CD4-positive, alpha-beta memory T cell (primary cell): Measurements from ENCODE around the gene SERINC5. TPM values are rescaled to one million over a fixed set of nuclear protein-coding genes. Genes with fewer than 3 reads are reported as not detected.
A peak's percentile ranks its signal among the peaks of the same experiment; 100 is the strongest.
"Not testable (repeated sequence)": the region's sequence is repeated elsewhere in the genome, so short reads cannot be mapped to it uniquely, and the experiment has no call there.

Experiments used
- CTCF ChIA-PET: fragments of 350-600 bp; sonication (Branson Sonifier 250); formaldehyde crosslinking; loops from one replicate; lab custom pipeline; 2021; ENCODE audit warnings: inconsistent platforms; ENCODE audit not compliant: partially characterized antibody; lab: Charles Lee
- POLR2A ChIA-PET: fragments of 350-600 bp; sonication (Branson Sonifier 250); formaldehyde crosslinking; loops from one replicate; lab custom pipeline; 2021; ENCODE audit not compliant: partially characterized antibody; lab: Charles Lee
- DNase-seq, 5 donors: peaks; one replicate each; pipeline versions ENCODE4 v3.0.0 to v3.0.0-alpha.2; 2020 to 2022; ENCODE audit warnings: mixed read lengths in 1 of 5
- H3K27ac ChIP-seq: one replicate; pipeline ENCODE4 v1.7.0; 2013; ENCODE audit warnings: low read depth, low read length
- H3K27me3 ChIP-seq: 2 replicates; pipeline ENCODE4 v1.7.0; 2013; ENCODE audit warnings: mild to moderate bottlenecking, low read length, moderate library complexity; ENCODE audit not compliant: insufficient read depth
- H3K36me3 ChIP-seq: 2 replicates; pipeline ENCODE4 v1.7.0; 2013; ENCODE audit warnings: mild to moderate bottlenecking, low read length, moderate library complexity; ENCODE audit not compliant: insufficient read depth
- H3K4me1 ChIP-seq: 2 replicates; pipeline ENCODE4 v1.7.0; 2013; ENCODE audit warnings: mild to moderate bottlenecking, low read length, moderate library complexity; ENCODE audit not compliant: insufficient read depth
- H3K4me3 ChIP-seq, 2 donors: one replicate each; pipeline ENCODE4 v1.7.0; 2013; ENCODE audit warnings: low read length in 2 of 2, mild to moderate bottlenecking in 1 of 2
- H3K9me3 ChIP-seq, 2 donors: one replicate each; pipeline ENCODE4 v1.7.0; 2013; ENCODE audit warnings: low read length in 2 of 2, control low read depth in 1 of 2; ENCODE audit not compliant: control insufficient read depth in 1 of 2
- H3K27ac Mint-ChIP-seq, 7 donors: one replicate each; pipeline ENCODE4 v1.8.0; 2020 to 2021; ENCODE audit warnings: mixed read lengths in 7 of 7, mild to moderate bottlenecking in 6 of 7, inconsistent platforms in 3 of 7, moderate library complexity in 3 of 7
- H3K27me3 Mint-ChIP-seq, 2 donors: one replicate each; pipeline ENCODE4 v1.8.0; 2020 to 2021; ENCODE audit warnings: mixed read lengths in 2 of 2
- H3K36me3 Mint-ChIP-seq, 2 donors: one replicate each; pipeline ENCODE4 v1.8.0; 2020 to 2021; ENCODE audit warnings: mixed read lengths in 2 of 2, inconsistent platforms in 1 of 2, mild to moderate bottlenecking in 1 of 2
- H3K4me1 Mint-ChIP-seq, 4 donors: one replicate each; pipeline ENCODE4 v1.8.0; 2020 to 2021; ENCODE audit warnings: mixed read lengths in 4 of 4, mild to moderate bottlenecking in 1 of 4
- H3K4me3 Mint-ChIP-seq, 8 donors: one replicate each; pipeline ENCODE4 v1.8.0; 2020 to 2021; ENCODE audit warnings: mixed read lengths in 8 of 8, mild to moderate bottlenecking in 7 of 8, moderate library complexity in 6 of 8, inconsistent platforms in 3 of 8
- H3K9me3 Mint-ChIP-seq, 8 donors: one replicate each; pipeline ENCODE4 v1.8.0; 2020 to 2021; ENCODE audit warnings: mixed read lengths in 8 of 8, mild to moderate bottlenecking in 5 of 8, inconsistent platforms in 3 of 8, moderate library complexity in 1 of 8
- intact Hi-C: fragments of 100-400 bp; cut with micrococcal nuclease; formaldehyde crosslinking; loops from one replicate; pipeline ENCODE4 v1.15.1; 2023
- polyA plus RNA-seq, 2 donors: library from polyadenylated mRNA; unstranded; fragments of 300-500 nt; fragmentation: Illumina TruSeq; gene quantifications; one replicate each; pipeline ENCODE4 v1.2.3, GENCODE V29; 2021
- total RNA-seq, 2 experiments: library from RNA; stranded (reverse); gene quantifications; one replicate each; pipeline ENCODE4 v1.2.3, GENCODE V29; 2021

SERINC5 gene
- total RNA-seq (100 to 1,000 TPM; 153 to 165 TPM), polyA plus RNA-seq (10 to 100 TPM; 20.7 to 35.2 TPM)

- H3K4me3 Mint-ChIP-seq: peak within 1 kb of the TSS; percentile 92 to 100 (median 96)
- intact Hi-C loops: loop anchor here (1.0 to 5.0 kb wide), 7 partner anchors 9 to 744 kb away; partner anchors contain the start of gene HOMER1
- Histone ChIP-seq H3K27ac (peak within 1 kb of the TSS; percentile 92), H3K4me1 (peaks cover 38% of the 10 kb centered on the region), H3K36me3 (no peaks in the 10 kb centered on the region), H3K4me3 (peak within 1 kb of the TSS; percentile 73 to 80), H3K27me3 (no peaks in the 10 kb centered on the region), H3K9me3 (no peaks in the 10 kb centered on the region)
- CTCF ChIA-PET: interaction anchor here (0.7 to 4.4 kb wide), 19 partner anchors 9 to 173 kb away, joined by 3 to 27 read pairs (median 8); no protein-coding TSS in a partner anchor
- POLR2A ChIA-PET: interaction anchor here (0.7 to 13.3 kb wide), 37 partner anchors 11 to 266 kb away, joined by 3 to 409 read pairs (median 8); partner anchors contain the start of gene MTX3
- peaks cover 12 to 28% of the 10 kb centered on the region in 2 donors for H3K36me3 Mint-ChIP-seq
- H3K27me3 Mint-ChIP-seq: no peaks in the 10 kb centered on the region
- DNase-seq: peak; percentile 82 to 88 (median 84)
- peak within 1 kb of the TSS; percentile 88 to 99 (median 96) for H3K27ac Mint-ChIP-seq
- H3K9me3 Mint-ChIP-seq: no peaks in the 10 kb centered on the region
- peaks cover 29 to 58% (median 48%) of the 10 kb centered on the region in 4 donors for H3K4me1 Mint-ChIP-seq
These were observed at the start of gene SERINC5 for GRCh38 chr5:80255811-80256712. Gene SERINC5, minus strand, starts transcription at chr5:80256048. Its CDS starts 126 bp downstream, at chr5:80255922.

- no peaks in the 10 kb centered on the region for H3K36me3 Mint-ChIP-seq
- POLR2A ChIA-PET: interaction anchor here (1.1 kb wide), 1 partner anchor 110 kb away, joined by 3 read pairs; no protein-coding TSS in a partner anchor
- H3K4me3 ChIP-seq: no peak overlapping the region
- no peak overlapping the region for H3K4me3 Mint-ChIP-seq
- no peak overlapping the region for H3K27ac Mint-ChIP-seq
- peaks cover 0 to 1% of the 10 kb centered on the region in 2 donors for H3K27me3 Mint-ChIP-seq
- intact Hi-C loops: no loop called here
- no peak overlapping the region for H3K27ac ChIP-seq
- peaks cover 0 to 1% (median 0%) of the 10 kb centered on the region in 4 donors for H3K4me1 Mint-ChIP-seq
- DNase-seq: no peak
- H3K36me3 ChIP-seq: no peaks in the 10 kb centered on the region
- no peaks in the 10 kb centered on the region for H3K27me3 ChIP-seq
- no peaks in the 10 kb centered on the region for H3K9me3 Mint-ChIP-seq
- no peaks in the 10 kb centered on the region for H3K9me3 ChIP-seq
- H3K4me1 ChIP-seq: no peaks in the 10 kb centered on the region
- CTCF ChIA-PET: interaction anchor here (0.7 kb wide), 1 partner anchor 1847 kb away, joined by 4 read pairs; no protein-coding TSS in a partner anchor
These were observed 46.8 kb upstream of the SERINC5 start for GRCh38 chr5:80302636-80303035.

- H3K27me3 Mint-ChIP-seq, H3K4me3 Mint-ChIP-seq, intact Hi-C loops, DNase-seq, H3K27ac Mint-ChIP-seq, H3K36me3 ChIP-seq, H3K27me3 ChIP-seq, CTCF ChIA-PET, H3K9me3 Mint-ChIP-seq, H3K36me3 Mint-ChIP-seq, H3K9me3 ChIP-seq, H3K4me3 ChIP-seq, H3K27ac ChIP-seq, POLR2A ChIA-PET, H3K4me1 ChIP-seq, H3K4me1 Mint-ChIP-seq: not testable (repeated sequence)
These were observed 45.5 kb upstream of the SERINC5 start for GRCh38 chr5:80301342-80301741.

- H3K9me3 Mint-ChIP-seq, H3K27me3 Mint-ChIP-seq, H3K27ac ChIP-seq, POLR2A ChIA-PET, H3K27me3 ChIP-seq, H3K4me1 ChIP-seq, H3K36me3 Mint-ChIP-seq, H3K27ac Mint-ChIP-seq, H3K9me3 ChIP-seq, CTCF ChIA-PET, H3K36me3 ChIP-seq, H3K4me3 ChIP-seq, H3K4me3 Mint-ChIP-seq, DNase-seq, H3K4me1 Mint-ChIP-seq, intact Hi-C loops: not testable (repeated sequence)
These were observed 44.9 kb upstream of the SERINC5 start for GRCh38 chr5:80300796-80301195.

GRCh38 chr5:80300125-80300524 lies 44.3 kb upstream of the SERINC5 start:
- no peak overlapping the region for H3K27ac ChIP-seq
- H3K4me3 ChIP-seq: no peak overlapping the region
- intact Hi-C loops: no loop called here
- no peaks in the 10 kb centered on the region for H3K4me1 ChIP-seq
- no peak for DNase-seq
- Mint-ChIP-seq H3K4me3 (no peak overlapping the region), H3K27me3 (peaks cover 0 to 1% of the 10 kb centered on the region in 2 donors), H3K4me1 (no peaks in the 10 kb centered on the region), H3K9me3 (no peaks in the 10 kb centered on the region), H3K36me3 (no peaks in the 10 kb centered on the region), H3K27ac (no peak overlapping the region)
- no peaks in the 10 kb centered on the region for H3K9me3 ChIP-seq
- CTCF ChIA-PET: no interaction called here
- H3K36me3 ChIP-seq: no peaks in the 10 kb centered on the region
- POLR2A ChIA-PET: no interaction called here
- H3K27me3 ChIP-seq: no peaks in the 10 kb centered on the region

GRCh38 chr5:80299601-80300000 lies 43.8 kb upstream of the SERINC5 start:
- H3K9me3 Mint-ChIP-seq: no peaks in the 10 kb centered on the region
- no peak overlapping the region for H3K4me3 Mint-ChIP-seq
- no peaks in the 10 kb centered on the region for H3K4me1 ChIP-seq
- no peaks in the 10 kb centered on the region for H3K36me3 Mint-ChIP-seq
- peak overlapping the region in 1 of 7 donors; percentile 51 for H3K27ac Mint-ChIP-seq
- CTCF ChIA-PET: no interaction called here
- no peaks in the 10 kb centered on the region for H3K36me3 ChIP-seq
- H3K27me3 ChIP-seq: no peaks in the 10 kb centered on the region
- H3K9me3 ChIP-seq: no peaks in the 10 kb centered on the region
- no peak for DNase-seq
- intact Hi-C loops: no loop called here
- peaks cover 0 to 1% of the 10 kb centered on the region in 2 donors for H3K27me3 Mint-ChIP-seq
- H3K27ac ChIP-seq: no peak overlapping the region
- H3K4me3 ChIP-seq: no peak overlapping the region
- POLR2A ChIA-PET: no interaction called here
- no peaks in the 10 kb centered on the region for H3K4me1 Mint-ChIP-seq

- Mint-ChIP-seq H3K4me1 (no peaks in the 10 kb centered on the region), H3K9me3 (peaks cover 0 to 4% (median under 1%) of the 10 kb centered on the region in 8 donors), H3K4me3 (no peak overlapping the region), H3K36me3 (peaks cover 0 to 4% of the 10 kb centered on the region in 2 donors), H3K27me3 (peaks cover 0 to 1% of the 10 kb centered on the region in 2 donors), H3K27ac (no peak overlapping the region)
- DNase-seq: no peak
- intact Hi-C loops: no loop called here
- ChIA-PET CTCF (no interaction called here), POLR2A (no interaction called here)
- Histone ChIP-seq H3K27ac (no peak overlapping the region), H3K9me3 (no peaks in the 10 kb centered on the region), H3K36me3 (no peaks in the 10 kb centered on the region), H3K4me3 (no peak overlapping the region), H3K4me1 (no peaks in the 10 kb centered on the region), H3K27me3 (no peaks in the 10 kb centered on the region)
These were observed 40.3 kb upstream of the SERINC5 start for GRCh38 chr5:80296121-80296520.
